Measurements from ENCODE around the gene KDM1B. TPM values are rescaled to one million over a fixed set of nuclear protein-coding genes. Genes with fewer than 3 reads are reported as not detected.

The KDM1B gene, protein sequence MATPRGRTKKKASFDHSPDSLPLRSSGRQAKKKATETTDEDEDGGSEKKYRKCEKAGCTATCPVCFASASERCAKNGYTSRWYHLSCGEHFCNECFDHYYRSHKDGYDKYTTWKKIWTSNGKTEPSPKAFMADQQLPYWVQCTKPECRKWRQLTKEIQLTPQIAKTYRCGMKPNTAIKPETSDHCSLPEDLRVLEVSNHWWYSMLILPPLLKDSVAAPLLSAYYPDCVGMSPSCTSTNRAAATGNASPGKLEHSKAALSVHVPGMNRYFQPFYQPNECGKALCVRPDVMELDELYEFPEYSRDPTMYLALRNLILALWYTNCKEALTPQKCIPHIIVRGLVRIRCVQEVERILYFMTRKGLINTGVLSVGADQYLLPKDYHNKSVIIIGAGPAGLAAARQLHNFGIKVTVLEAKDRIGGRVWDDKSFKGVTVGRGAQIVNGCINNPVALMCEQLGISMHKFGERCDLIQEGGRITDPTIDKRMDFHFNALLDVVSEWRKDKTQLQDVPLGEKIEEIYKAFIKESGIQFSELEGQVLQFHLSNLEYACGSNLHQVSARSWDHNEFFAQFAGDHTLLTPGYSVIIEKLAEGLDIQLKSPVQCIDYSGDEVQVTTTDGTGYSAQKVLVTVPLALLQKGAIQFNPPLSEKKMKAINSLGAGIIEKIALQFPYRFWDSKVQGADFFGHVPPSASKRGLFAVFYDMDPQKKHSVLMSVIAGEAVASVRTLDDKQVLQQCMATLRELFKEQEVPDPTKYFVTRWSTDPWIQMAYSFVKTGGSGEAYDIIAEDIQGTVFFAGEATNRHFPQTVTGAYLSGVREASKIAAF
- total RNA-seq = 16.2 and 21.0 TPM in 2 replicates

DNA sequence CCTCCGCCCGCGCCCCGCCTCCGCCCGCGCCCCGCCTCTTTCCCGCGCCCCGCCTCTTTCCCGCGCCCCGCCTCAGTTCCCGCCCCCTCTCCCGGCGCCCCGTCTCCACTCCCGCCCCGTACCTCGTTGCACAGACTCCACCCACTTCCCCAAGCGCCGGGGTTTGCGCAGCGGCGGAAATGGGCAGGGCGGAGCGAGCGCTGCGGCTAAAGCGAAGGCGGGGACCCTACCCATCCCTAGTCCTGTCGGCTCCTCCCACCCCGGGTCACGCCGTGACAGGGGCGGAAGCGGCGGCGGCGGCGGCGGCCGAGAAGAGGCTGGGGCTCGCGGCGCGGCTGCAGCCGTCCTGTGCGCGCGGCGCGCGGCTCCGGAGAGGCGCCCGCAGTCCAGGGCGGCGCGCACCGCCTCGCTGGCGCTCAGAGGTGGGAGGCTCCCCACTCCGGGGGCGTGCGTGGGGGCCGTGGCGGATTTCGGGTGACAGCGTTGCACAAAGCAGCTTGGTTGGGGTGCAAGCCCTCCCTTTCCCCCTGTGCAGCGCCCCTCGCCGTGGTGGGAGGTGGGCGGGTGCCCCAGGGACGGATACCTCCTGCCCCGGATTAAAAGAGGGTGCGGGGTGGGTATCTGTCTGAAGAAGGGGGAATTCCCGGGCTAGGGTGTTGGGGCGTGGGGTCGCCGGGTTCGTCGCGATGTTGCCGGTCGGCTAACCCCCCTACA lies at the start of gene KDM1B:
KDM1B (plus strand) TSS at position 273 of the 714 bp plus-strand sequence. CDS start 4,474 bp downstream, outside the sequence.

DNA sequence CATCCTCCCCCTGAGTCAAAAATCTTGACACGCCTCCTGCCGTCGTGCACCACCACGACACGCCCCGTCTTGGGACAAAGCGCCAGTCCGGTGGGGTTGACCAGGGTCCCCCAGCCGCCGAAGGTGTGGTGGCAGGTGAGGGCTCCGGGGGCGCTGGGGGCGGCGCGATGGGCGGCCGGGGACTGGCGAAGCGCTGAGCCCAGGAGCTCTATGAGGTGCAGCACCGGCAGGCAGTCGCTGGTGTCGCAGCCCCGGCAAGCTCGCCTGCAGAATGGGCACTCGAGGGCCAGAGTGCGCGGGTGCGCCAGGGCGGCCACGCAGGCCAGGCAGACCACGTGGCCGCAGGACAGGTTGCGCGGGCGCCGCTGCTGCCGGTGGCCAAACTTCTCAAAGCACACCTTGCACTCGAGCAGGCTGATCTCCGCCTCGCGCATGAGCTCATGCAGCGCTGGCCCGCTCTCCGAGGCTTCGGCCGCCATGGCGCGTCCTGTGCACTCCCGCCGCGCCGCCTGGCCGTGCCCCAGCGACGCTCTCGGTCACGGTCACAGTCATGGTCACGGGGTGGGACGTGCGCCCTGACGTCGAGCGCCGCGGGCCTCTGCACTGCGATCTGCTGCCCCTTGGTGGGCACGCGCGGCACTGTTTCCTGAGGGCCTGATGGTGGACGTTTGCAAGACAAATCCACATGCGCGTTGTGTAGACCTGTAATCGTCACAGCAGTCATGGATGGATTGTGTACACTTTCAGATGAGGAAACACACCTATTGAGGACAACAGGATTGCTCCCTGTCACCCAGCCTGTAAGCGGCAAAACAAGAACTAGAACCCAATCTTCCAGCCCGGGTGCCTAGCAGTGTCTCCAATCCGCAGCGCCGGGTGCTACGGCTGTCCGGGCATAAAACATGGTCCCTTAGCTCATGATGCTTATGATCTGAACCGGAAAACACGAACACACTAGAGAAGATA lies 32.8 kb upstream of the KDM1B start, which contains the start of gene NHLRC1:
NHLRC1 (minus strand) TSS at position 550 of the 966 bp plus-strand sequence; CDS start at position 479, 71 bp downstream.

DNA sequence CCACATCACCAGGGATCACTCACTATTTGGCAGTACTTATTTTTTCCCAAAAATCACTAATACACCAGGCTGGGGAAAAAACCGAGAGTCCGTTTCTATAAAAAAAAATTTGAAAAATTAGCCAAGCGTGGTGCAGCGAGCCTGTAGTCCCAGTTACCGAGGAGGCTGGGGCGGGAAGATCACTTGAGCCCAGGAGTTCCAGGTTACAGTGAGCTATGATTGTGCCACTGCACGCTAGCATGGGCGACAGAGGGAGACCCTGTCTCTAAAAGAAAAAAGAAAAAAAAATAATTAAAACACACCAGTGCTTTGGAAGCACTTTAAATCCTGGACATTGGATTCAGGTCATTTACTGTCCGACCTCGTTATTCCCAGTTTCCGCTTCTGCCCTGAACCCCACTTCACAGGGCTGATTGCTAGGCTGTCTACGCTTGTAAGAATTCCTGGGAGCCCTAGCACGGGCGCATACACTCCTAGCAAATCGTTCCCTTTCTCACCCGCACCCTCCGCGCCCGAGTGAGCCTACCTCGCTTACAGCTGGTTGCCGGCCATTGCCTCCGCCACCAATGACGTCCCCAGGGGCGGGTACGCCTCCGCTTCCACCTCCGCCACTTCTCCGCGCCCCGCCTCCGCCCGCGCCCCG lies 594 bp upstream of the KDM1B start, which contains the start of gene TPMT:
TPMT (minus strand) TSS at position 571 of the 643 bp plus-strand sequence. CDS start 5,950 bp downstream, outside the sequence.

DNA sequence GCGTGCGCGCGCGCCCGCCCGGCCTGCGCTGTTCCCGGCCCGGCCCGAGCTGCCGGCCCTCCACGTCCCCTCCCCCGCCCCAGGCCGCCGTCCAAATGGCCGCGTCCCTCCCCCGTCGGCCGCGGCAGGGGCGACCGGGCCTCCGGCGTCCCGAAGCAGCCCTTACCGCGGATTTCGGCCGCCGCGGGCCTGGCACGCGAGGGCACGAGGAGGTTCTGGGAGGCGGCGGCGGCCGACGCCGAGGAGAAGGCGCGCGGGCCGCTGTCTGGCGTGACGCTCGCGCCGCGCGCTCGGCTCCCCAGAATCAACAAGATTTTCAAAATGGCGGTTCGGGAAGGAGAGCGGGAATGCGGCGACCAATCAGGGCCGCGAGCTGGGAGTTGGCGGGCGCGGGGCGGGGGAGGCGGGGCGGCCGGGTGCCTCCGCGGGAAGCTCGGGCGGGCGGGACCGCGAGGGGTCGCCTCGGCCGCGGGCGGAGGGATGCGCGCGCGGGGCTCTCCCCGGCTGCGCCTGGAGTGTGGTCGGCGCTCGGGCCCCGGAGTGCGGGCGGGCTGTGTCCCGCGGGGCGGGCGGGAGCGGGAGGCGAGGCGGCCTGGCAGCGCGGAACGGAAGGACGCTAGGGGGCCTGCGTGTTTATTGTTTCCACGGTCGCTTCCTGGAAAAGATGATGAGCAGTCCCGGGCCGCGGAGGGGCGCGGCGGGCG lies 109.1 kb downstream of the KDM1B start, which contains the start of gene DEK:
DEK (minus strand) TSS at position 312 of the 704 bp plus-strand sequence. CDS start 543 bp downstream, outside the sequence.

Small RNA genes within 50 kb of the gene (small RNA-seq; reads per million reads assigned to genes)
- not detected for gene RF00019

Other genes with a start within 250 kb of the KDM1B start
- gene KIF13A, start 167.8 kb upstream of the KDM1B start, total RNA-seq = 81.5 and 108 TPM in 2 replicates
- gene NHLRC1, start 32.7 kb upstream of the KDM1B start, total RNA-seq = 2.9 and 3.2 TPM in 2 replicates
- gene TPMT, start 345 bp upstream of the KDM1B start, total RNA-seq = 20.1 and 20.4 TPM in 2 replicates
- gene DEK, start 109.1 kb downstream of the KDM1B start, total RNA-seq = 105 and 107 TPM in 2 replicates
- gene RNF144B, start 231.9 kb downstream of the KDM1B start, total RNA-seq = 16.6 and 21.4 TPM in 2 replicates

Measured in articular chondrocyte of knee joint (primary cell).